ENCODE measurements around the gene PKLR.

The PKLR gene

GRCh38 chr1:155241841-155242264 is 59.4 kb downstream of the PKLR start:
- no peak for DNase-seq
- Histone ChIP-seq H3K36me3 (replicated peaks) (peaks cover 8% of the 10 kb centered on the region), H3K4me3 (ENCODE audit: low read depth, low read length) (no peak overlapping the region), H3K27ac (no peak overlapping the region), H3K27me3 (replicated peaks) (no peaks in the 10 kb centered on the region)
- TF ChIP-seq, protein P1, sequence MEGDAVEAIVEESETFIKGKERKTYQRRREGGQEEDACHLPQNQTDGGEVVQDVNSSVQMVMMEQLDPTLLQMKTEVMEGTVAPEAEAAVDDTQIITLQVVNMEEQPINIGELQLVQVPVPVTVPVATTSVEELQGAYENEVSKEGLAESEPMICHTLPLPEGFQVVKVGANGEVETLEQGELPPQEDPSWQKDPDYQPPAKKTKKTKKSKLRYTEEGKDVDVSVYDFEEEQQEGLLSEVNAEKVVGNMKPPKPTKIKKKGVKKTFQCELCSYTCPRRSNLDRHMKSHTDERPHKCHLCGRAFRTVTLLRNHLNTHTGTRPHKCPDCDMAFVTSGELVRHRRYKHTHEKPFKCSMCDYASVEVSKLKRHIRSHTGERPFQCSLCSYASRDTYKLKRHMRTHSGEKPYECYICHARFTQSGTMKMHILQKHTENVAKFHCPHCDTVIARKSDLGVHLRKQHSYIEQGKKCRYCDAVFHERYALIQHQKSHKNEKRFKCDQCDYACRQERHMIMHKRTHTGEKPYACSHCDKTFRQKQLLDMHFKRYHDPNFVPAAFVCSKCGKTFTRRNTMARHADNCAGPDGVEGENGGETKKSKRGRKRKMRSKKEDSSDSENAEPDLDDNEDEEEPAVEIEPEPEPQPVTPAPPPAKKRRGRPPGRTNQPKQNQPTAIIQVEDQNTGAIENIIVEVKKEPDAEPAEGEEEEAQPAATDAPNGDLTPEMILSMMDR (IDR thresholded peaks at IDR 0.05; ENCODE audit: low read depth, low read length, missing control alignments): no peak
- in situ Hi-C loops (cut with HindIII; ENCODE audit: low pct_ligation_motif_present, low sequenced_read_pairs): no loop called here

DNA sequence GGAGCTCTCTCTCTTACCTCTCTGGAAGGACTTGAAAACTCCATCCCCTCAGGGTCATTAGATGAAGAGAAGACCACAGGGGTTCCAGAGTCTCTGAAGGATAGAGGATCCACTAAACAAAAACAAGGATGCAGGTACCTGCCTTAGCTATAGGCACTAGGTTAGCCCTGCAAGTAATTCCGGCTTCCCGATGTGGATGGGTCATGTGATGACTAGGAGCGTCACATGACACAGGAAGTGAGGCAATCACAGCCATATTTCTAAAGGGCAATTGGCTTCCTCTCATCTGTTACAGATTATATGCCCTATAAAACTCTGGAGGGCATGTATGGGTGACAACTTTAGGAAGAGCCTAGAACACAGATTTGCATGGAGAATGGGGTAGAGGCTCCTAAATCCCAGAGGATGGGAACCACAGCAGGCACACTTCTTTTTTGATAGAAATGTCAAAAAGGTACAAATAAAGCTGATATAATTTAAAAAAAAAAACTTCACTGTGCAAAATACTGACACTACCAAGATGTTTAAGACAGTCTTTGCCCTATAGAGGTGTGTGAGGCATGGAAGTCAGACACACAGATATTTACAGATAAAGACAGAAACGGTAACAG is 60.1 kb downstream of the PKLR start:
- Histone ChIP-seq H3K36me3 (replicated peaks) (peaks cover 9% of the 10 kb centered on the region), H3K4me3 (ENCODE audit: low read depth, low read length) (peak overlapping the region; percentile 59), H3K27me3 (replicated peaks) (no peaks in the 10 kb centered on the region), H3K27ac (peak overlapping the region; percentile 50)
- in situ Hi-C loops (cut with HindIII; ENCODE audit: low pct_ligation_motif_present, low sequenced_read_pairs): no loop called here
- peak; percentile 75 for DNase-seq
- TF ChIP-seq, protein P1 (IDR thresholded peaks at IDR 0.05; ENCODE audit: low read depth, low read length, missing control alignments): no peak
